LNCAP (cell line): ENCODE data around the gene DAB1.

Experiments used
- CTCF ChIP-seq: fragments of 450-650 bp; IDR thresholded peaks from 2 replicates; pipeline ENCODE4 v1.5.1; 2017; ENCODE audit warnings: mild to moderate bottlenecking

The DAB1 gene

DNA sequence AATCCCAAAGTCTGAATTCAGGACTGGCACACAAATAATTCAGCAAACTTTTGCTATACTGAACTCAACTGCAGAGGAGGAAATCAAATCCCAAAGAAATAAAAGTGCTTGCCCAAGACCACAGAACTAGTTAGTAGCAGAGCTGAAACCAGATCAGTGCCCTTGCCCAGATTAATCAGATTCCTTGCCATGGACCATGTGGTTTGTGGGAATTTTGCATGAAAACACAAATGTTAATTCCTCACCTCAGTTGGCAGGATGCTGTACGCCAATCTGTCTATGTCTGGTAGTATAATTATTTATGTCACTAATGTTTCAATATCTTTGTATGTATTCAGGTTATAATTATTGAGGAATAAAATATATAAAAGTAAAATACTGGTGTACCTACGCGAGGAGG lies 173.8 kb downstream of the DAB1 start:
- TF ChIP-seq CTCF: no peak

- no peak for TF ChIP-seq CTCF
Measured at GRCh38 chr1:57249511-57249910, 174.3 kb downstream of the DAB1 start.

GRCh38 chr1:57248830-57249229 lies 175.0 kb downstream of the DAB1 start:
- TF ChIP-seq CTCF: no peak

DNA sequence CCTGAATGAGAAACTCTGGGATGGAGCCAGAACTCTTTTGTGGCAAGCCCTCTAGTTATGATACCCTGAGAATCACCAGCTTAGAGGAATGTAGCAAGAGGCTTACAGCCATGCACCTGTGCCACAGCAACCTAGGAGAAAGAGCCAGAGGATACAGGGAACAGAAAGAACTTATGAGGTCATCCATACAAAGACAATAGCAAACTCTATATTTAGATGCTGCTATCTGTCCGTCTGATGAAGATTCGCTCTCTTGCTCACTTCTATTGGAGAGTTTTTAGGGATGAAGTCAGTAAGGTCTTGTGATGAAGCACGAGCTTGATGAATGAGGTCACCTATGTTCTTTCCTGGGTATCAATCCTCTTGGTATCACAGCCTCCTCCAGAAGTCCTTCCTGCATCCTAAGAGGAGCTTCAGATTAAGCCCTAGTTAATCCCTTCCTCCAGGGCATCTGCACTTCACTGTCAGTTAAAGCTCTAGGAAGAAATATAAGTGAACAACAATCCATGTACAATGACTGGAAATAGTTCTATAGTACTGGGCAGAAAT lies 185.6 kb downstream of the DAB1 start:
- TF ChIP-seq CTCF: no peak

- no peak for TF ChIP-seq CTCF
Measured at GRCh38 chr1:57235730-57236510, 187.9 kb downstream of the DAB1 start.

DNA sequence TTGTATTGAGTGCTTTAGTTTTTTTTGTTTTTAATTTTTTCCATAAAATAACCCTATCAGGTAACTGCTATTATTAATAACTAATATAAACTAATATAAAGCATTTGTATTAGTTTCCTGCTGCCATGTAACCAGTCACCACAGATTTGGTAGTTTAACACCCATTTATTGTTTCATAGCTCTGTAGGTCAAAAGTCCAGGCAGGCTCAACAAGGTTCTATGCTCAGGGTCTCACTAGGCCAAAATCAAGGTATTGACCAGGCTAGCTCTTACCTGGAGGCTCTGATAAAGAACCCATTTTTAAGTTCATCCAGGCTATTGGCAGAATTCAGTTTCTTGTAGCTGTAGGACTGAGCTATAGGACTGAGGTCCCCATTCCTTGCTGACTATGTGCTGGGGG lies 189.4 kb downstream of the DAB1 start:
- TF ChIP-seq CTCF: no peak

GRCh38 chr1:57232500-57232899 lies 191.4 kb downstream of the DAB1 start:
- no peak for TF ChIP-seq CTCF
